MCF 10A (cell line): Measurements from ENCODE around the gene CALD1. TPM values are rescaled to one million over a fixed set of nuclear protein-coding genes. Genes with fewer than 3 reads are reported as not detected.
A peak's percentile ranks its signal among the peaks of the same experiment; 100 is the strongest.

Experiments used
- BruUV-seq: library from RNA; stranded (reverse); fragments of 400-500 nt; replicated peaks from 2 replicates; lab custom pipeline; 2021; lab: Mats Ljungman, UMichigan
- CTCF ChIA-PET: fragments of 300-600 bp; sonication (Branson Sonifier 250); formaldehyde crosslinking; extraction: SDS; loops from one replicate; lab custom pipeline; 2021; ENCODE audit warnings: antibody characterized with exemption, inconsistent platforms; lab: Yijun Ruan, JAX
- POLR2A ChIA-PET: fragments of 300-600, 350-650 bp; sonication (Branson Sonifier 250); formaldehyde crosslinking; extraction: SDS; loops from one replicate; lab custom pipeline; 2020; ENCODE audit warnings: antibody characterized with exemption, inconsistent platforms; lab: Yijun Ruan, JAX
- DNase-seq: peaks from one replicate; pipeline ENCODE4 v3.0.0-alpha.2; 2018; ENCODE audit not compliant: unreplicated experiment
- H3K27ac Mint-ChIP-seq: one replicate; pipeline ENCODE4 v1.8.0; 2022; ENCODE audit warnings: mild to moderate bottlenecking, low read depth, mixed read lengths; ENCODE audit not compliant: unreplicated experiment
- H3K27me3 Mint-ChIP-seq: one replicate; pipeline ENCODE4 v1.8.0; 2022; ENCODE audit warnings: mixed read lengths; ENCODE audit not compliant: insufficient read depth, unreplicated experiment
- H3K36me3 Mint-ChIP-seq: one replicate; pipeline ENCODE4 v1.8.0; 2022; ENCODE audit warnings: mild to moderate bottlenecking, moderate library complexity, mixed read lengths; ENCODE audit not compliant: insufficient read depth, unreplicated experiment
- H3K4me1 Mint-ChIP-seq: one replicate; pipeline ENCODE4 v1.8.0; 2022; ENCODE audit warnings: mixed read lengths; ENCODE audit not compliant: insufficient read depth, unreplicated experiment
- H3K4me3 Mint-ChIP-seq: one replicate; pipeline ENCODE4 v1.8.0; 2022; ENCODE audit warnings: mild to moderate bottlenecking, moderate library complexity, mixed read lengths; ENCODE audit not compliant: unreplicated experiment
- H3K9me3 Mint-ChIP-seq: one replicate; pipeline ENCODE4 v1.8.0; 2022; ENCODE audit warnings: mixed read lengths; ENCODE audit not compliant: unreplicated experiment
- CTCF ChIP-seq: fragments of 200-600 bp; IDR thresholded peaks from one replicate; pipeline ENCODE4 v1.8.0; 2022; ENCODE audit warnings: antibody characterized with exemption, mild to moderate bottlenecking; ENCODE audit not compliant: unreplicated experiment
- intact Hi-C: fragments of 100-400 bp; cut with micrococcal nuclease; formaldehyde crosslinking; loops from 2 replicates; pipeline ENCODE4 v1.14.1; 2022
- total RNA-seq: library from RNA; stranded (reverse); gene quantifications from 2 replicates; pipeline ENCODE4 v1.2.3, GENCODE V29; 2022

The CALD1 gene
- total RNA-seq, 1 experiment from 2014 or later, result 183 TPM

GRCh38 chr7:134899729-134900128 is 120.3 kb downstream of the CALD1 start:
- ChIA-PET CTCF (interaction anchor here (0.9 to 2.6 kb wide), 5 partner anchors 11 to 212 kb away, joined by 3 to 13 read pairs (median 4); no protein-coding TSS in a partner anchor), POLR2A (interaction anchor here (0.5 to 2.5 kb wide), 4 partner anchors 9 to 273 kb away, joined by 3 to 12 read pairs (median 6); partner anchors contain the start of gene BPGM)
- Mint-ChIP-seq H3K4me1 (peaks cover 42% of the 10 kb centered on the region), H3K27ac (peak overlapping the region; percentile 61), H3K36me3 (peaks cover 35% of the 10 kb centered on the region), H3K27me3 (no peaks in the 10 kb centered on the region), H3K9me3 (peaks cover 11% of the 10 kb centered on the region), H3K4me3 (peak overlapping the region; percentile 11)
- peak; percentile 70 for DNase-seq
- no TSS peak for BruUV-seq
- intact Hi-C loops, result no loop called here
- no peak for TF ChIP-seq CTCF

GRCh38 chr7:134900166-134900982 is 120.9 kb downstream of the CALD1 start:
- Mint-ChIP-seq H3K36me3 (peaks cover 41% of the 10 kb centered on the region), H3K4me3 (no peak overlapping the region), H3K27ac (peak overlapping the region; percentile 61), H3K4me1 (peaks cover 45% of the 10 kb centered on the region), H3K27me3 (no peaks in the 10 kb centered on the region), H3K9me3 (peaks cover 10% of the 10 kb centered on the region)
- no peak for TF ChIP-seq CTCF
- ChIA-PET POLR2A (interaction anchor here (0.6 to 2.5 kb wide), 4 partner anchors 9 to 294 kb away, joined by 4 to 12 read pairs (median 6); partner anchors contain the start of gene BPGM), CTCF (interaction anchor here (0.6 to 2.6 kb wide), 11 partner anchors 11 to 289 kb away, joined by 3 to 13 read pairs (median 3); no protein-coding TSS in a partner anchor)
- intact Hi-C loops, result no loop called here
- BruUV-seq, result no TSS peak
- no peak for DNase-seq

GRCh38 chr7:134901389-134902020 is 122.1 kb downstream of the CALD1 start:
- no TSS peak for BruUV-seq
- CTCF ChIA-PET, result interaction anchor here (0.7 to 2.6 kb wide), 7 partner anchors 13 to 215 kb away, joined by 3 to 13 read pairs (median 3); no protein-coding TSS in a partner anchor
- Mint-ChIP-seq H3K9me3 (no peaks in the 10 kb centered on the region), H3K27me3 (no peaks in the 10 kb centered on the region), H3K4me3 (no peak overlapping the region), H3K36me3 (peaks cover 40% of the 10 kb centered on the region), H3K4me1 (peaks cover 48% of the 10 kb centered on the region), H3K27ac (peak overlapping the region; percentile 61)
- no peak for DNase-seq
- no peak for TF ChIP-seq CTCF
- POLR2A ChIA-PET, result interaction anchor here (0.5 to 2.5 kb wide), 5 partner anchors 8 to 293 kb away, joined by 3 to 12 read pairs (median 4); partner anchors contain the start of gene BPGM
- intact Hi-C loops, result no loop called here
